RWPE2 (cell line): ENCODE data around the gene KCNK16.
A peak's percentile ranks its signal among the peaks of the same experiment; 100 is the strongest.

Experiments used
- ATAC-seq: fragments of 200-7000 bp; cut with Tn5 transposase; 3 replicates; pipeline ENCODE4 v1.9.1; 2021; ENCODE audit warnings: low read depth
- DNase-seq: peaks from one replicate; pipeline ENCODE4 v3.0.0-alpha.2; 2020; ENCODE audit warnings: low spot score
- H3K27ac ChIP-seq: fragments of 450-650 bp; 2 replicates; pipeline ENCODE4 v1.5.1; 2017; ENCODE audit warnings: mild to moderate bottlenecking; ENCODE audit not compliant: poor library complexity, severe bottlenecking
- H3K27me3 ChIP-seq: fragments of 250-450 bp; sonication (Bioruptor Pico); 2 replicates; pipeline ENCODE4 v1.5.1; 2021; ENCODE audit warnings: mild to moderate bottlenecking, moderate library complexity; ENCODE audit not compliant: insufficient read depth, poor library complexity, severe bottlenecking
- H3K36me3 ChIP-seq: fragments of 250-450 bp; sonication (Bioruptor Pico); 2 replicates; pipeline ENCODE4 v1.5.1; 2020; ENCODE audit warnings: low read depth, mild to moderate bottlenecking, moderate library complexity
- H3K4me1 ChIP-seq: fragments of 250-450 bp; sonication (Bioruptor Pico); 2 replicates; pipeline ENCODE4 v1.5.1; 2021; ENCODE audit warnings: mild to moderate bottlenecking, moderate library complexity; ENCODE audit not compliant: insufficient read depth, poor library complexity, severe bottlenecking
- H3K4me3 ChIP-seq: fragments of 250-450 bp; sonication (Bioruptor Pico); 2 replicates; pipeline ENCODE4 v1.5.1; 2021; ENCODE audit warnings: mild to moderate bottlenecking, moderate library complexity; ENCODE audit not compliant: severe bottlenecking
- H3K9me3 ChIP-seq: fragments of 250-450 bp; sonication (Bioruptor Pico); 2 replicates; pipeline ENCODE4 v1.5.1; 2021; ENCODE audit warnings: mild to moderate bottlenecking, moderate library complexity; ENCODE audit not compliant: severe bottlenecking
- TF ChIP-seq, protein P1 (sequence below): fragments of 450-650 bp; IDR thresholded peaks from one replicate; pipeline ENCODE4 v1.5.1; 2017; ENCODE audit warnings: mild to moderate bottlenecking, moderate library complexity; ENCODE audit not compliant: poor library complexity, severe bottlenecking

KCNK16 gene

DNA sequence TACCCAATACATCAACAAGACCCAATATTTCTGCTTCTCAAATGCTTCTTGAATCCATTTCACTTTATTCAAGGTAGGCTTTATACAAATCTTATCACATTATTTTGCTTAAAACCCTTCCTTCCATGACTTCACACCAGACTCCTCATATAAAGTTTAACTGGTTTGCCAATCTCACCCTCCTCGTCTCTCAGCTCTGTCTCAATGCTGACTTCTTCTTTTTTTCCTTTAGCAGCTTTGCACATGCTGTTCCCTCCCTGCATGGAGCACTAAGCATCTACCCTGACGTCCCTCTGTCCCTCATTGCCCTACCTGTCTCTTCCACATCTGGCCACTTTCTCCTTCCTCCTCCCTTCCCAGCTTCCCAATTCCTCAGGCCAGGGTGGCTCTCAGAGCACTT lies 39.7 kb downstream of the KCNK16 start:
- H3K4me3 ChIP-seq: no peak overlapping the region
- DNase-seq (no peak), ATAC-seq (no peak)
- H3K27me3 ChIP-seq: no peaks in the 10 kb centered on the region
- peaks cover 9% of the 10 kb centered on the region for H3K4me1 ChIP-seq
- TF ChIP-seq, protein P1, sequence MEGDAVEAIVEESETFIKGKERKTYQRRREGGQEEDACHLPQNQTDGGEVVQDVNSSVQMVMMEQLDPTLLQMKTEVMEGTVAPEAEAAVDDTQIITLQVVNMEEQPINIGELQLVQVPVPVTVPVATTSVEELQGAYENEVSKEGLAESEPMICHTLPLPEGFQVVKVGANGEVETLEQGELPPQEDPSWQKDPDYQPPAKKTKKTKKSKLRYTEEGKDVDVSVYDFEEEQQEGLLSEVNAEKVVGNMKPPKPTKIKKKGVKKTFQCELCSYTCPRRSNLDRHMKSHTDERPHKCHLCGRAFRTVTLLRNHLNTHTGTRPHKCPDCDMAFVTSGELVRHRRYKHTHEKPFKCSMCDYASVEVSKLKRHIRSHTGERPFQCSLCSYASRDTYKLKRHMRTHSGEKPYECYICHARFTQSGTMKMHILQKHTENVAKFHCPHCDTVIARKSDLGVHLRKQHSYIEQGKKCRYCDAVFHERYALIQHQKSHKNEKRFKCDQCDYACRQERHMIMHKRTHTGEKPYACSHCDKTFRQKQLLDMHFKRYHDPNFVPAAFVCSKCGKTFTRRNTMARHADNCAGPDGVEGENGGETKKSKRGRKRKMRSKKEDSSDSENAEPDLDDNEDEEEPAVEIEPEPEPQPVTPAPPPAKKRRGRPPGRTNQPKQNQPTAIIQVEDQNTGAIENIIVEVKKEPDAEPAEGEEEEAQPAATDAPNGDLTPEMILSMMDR: no peak
- H3K36me3 ChIP-seq: no peaks in the 10 kb centered on the region
- H3K27ac ChIP-seq: no peak overlapping the region
- no peaks in the 10 kb centered on the region for H3K9me3 ChIP-seq

DNA sequence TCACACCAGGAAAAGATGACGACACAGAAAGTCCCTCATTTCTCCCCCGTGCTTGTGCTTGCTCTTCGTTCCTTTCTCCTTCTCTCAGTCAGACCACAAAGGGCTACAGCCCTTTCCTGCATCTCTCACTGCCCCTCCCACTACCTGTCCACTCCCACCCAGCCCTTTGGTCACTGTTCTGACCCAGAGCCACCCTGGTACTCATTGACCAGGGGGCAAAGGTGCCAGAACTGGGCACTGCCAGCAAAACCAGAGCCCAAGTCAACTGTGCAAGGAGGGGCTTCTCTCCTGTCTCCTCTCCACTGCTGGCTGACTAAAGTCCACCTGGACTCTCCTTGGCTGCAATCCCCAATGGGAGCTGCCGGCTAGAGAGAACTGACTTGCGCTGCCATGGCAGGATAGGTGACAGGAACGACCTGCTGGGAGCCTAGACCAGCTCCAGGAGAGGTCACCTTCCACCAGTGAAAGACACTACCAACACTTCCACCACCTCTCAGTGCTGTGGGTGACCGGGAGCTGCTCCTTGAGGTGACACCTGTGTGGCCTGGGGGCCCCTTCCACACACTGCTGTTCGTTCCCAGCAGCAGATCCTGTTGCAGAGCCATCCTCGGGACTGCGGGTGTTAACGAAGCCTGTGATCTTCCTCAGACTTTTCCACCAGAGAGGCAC lies 41.1 kb downstream of the KCNK16 start:
- H3K4me1 ChIP-seq: peaks cover 9% of the 10 kb centered on the region
- H3K27me3 ChIP-seq: no peaks in the 10 kb centered on the region
- DNase-seq: no peak
- TF ChIP-seq, protein P1: no peak
- ATAC-seq: no peak
- no peak overlapping the region for H3K27ac ChIP-seq
- H3K9me3 ChIP-seq: no peaks in the 10 kb centered on the region
- no peaks in the 10 kb centered on the region for H3K36me3 ChIP-seq
- H3K4me3 ChIP-seq: no peak overlapping the region

DNA sequence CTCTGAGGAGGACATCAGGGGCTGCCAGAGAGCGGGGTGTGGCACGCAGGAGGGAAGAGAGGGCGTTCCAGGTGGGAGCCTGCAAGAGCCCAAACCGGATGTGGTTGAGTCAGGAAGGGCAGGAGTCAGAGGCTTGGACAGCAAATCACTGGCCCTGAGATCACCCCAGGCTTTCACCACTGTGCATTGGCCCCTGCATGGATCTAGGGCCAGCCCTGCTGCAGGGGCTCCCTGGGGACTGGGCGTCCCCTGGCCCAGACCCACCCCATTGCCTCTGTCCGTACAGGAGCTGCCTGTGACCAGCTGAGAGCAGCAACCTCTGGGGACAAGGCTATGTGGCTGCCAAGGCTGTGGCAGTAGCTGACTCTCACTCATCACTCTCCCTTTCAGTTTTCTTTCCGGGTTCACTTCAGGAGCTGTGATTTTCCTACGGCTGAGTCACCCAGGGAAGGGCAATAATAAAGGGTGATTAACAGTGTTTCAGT lies 42.2 kb downstream of the KCNK16 start:
- ATAC-seq: peak; percentile 91
- H3K27me3 ChIP-seq: no peaks in the 10 kb centered on the region
- no peak for DNase-seq
- H3K4me1 ChIP-seq: peaks cover 9% of the 10 kb centered on the region
- H3K9me3 ChIP-seq: no peaks in the 10 kb centered on the region
- peak overlapping the region; percentile 57 for H3K27ac ChIP-seq
- TF ChIP-seq, protein P1: no peak
- no peak overlapping the region for H3K4me3 ChIP-seq
- no peaks in the 10 kb centered on the region for H3K36me3 ChIP-seq

DNA sequence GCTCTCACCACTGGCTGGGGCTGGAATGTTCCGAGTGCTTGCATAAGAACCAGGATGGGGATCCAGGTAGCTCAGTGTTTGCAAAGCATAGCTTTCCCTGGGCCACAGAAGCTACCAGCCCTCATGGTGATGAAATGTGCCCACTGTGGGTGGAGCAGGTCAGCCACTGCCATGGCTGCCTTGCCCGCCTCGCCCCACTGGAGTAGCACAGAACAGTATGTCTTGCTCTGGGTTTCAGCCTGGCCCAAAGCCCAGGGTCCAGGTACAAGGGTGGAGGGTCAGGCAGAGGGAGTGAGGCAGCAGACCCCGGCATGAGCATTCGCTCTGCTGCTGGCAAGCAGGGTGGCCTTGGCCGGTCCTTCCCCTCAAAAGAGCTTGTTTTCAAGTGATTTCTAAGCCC lies 43.0 kb downstream of the KCNK16 start:
- H3K36me3 ChIP-seq: no peaks in the 10 kb centered on the region
- H3K9me3 ChIP-seq: no peaks in the 10 kb centered on the region
- H3K27me3 ChIP-seq: no peaks in the 10 kb centered on the region
- H3K4me1 ChIP-seq: peaks cover 9% of the 10 kb centered on the region
- H3K4me3 ChIP-seq: no peak overlapping the region
- TF ChIP-seq, protein P1: no peak
- DNase-seq (no peak), ATAC-seq (no peak)
- H3K27ac ChIP-seq: peak overlapping the region; percentile 57

DNA sequence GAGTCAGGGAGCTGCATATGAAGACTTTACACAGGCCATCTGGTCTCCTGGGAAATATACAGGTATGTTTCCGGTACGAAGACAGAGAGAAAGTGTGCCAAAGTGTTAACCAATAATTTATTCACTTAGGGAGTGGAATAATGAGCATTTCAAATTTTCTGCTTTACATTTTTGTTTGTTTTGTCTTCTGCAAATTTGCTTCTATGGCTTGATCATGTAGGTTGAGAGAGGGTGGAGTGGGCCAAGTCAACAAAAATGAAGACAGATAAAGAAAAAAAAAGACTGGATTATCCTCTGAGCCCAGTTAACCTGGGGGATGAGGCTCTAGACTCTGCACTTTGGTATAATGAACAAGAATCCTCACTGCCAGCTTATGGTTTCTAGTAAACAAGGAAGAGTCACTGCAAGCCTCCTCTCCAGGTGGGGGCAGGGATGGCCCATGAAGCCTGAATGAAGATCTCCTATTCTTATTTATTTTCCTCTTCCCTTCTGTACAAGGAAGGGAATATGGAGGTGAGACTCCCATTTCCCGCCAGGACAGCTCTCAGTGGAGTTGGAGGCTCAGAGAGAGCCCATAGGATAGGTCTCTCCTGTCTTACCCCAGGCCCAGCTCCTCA lies 46.0 kb downstream of the KCNK16 start:
- no peaks in the 10 kb centered on the region for H3K9me3 ChIP-seq
- DNase-seq: no peak
- H3K4me3 ChIP-seq: no peak overlapping the region
- no peaks in the 10 kb centered on the region for H3K27me3 ChIP-seq
- TF ChIP-seq, protein P1: no peak
- peaks cover 9% of the 10 kb centered on the region for H3K4me1 ChIP-seq
- no peak for ATAC-seq
- no peaks in the 10 kb centered on the region for H3K36me3 ChIP-seq
- no peak overlapping the region for H3K27ac ChIP-seq
